ENCODE data around the gene FOSL1.
A peak's percentile ranks its signal among the peaks of the same experiment; 100 is the strongest.
"Not testable (repeated sequence)": the region's sequence is repeated elsewhere in the genome, so short reads cannot be mapped to it uniquely, and the experiment has no call there.

The FOSL1 gene

GRCh38 chr11:65896034-65896999, 3.9 kb downstream of the FOSL1 start:
- Histone ChIP-seq H3K36me3 (peaks cover 0 to 44% (median 4%) of the 10 kb centered on the region in 11 experiments; a peak in 12 of 22 replicates), H3K9me3 (replicated peaks in 1 of 11) (no peaks in the 10 kb centered on the region), H4K20me1 (peaks cover 0 to 61% (median 23%) of the 10 kb centered on the region in 11 experiments; a peak in 18 of 22 replicates), H3K9ac (no peak overlapping the region), H3K27ac (no peak overlapping the region), H3K4me3 (no peak overlapping the region), H3K4me2 (peak overlapping the region in 2 of 11 experiments; percentile 0 to 92; a peak in 5 of 22 replicates), H3K27me3 (peaks cover 0 to 46% (median 41%) of the 10 kb centered on the region in 11 experiments; a peak in 19 of 22 replicates), H3K4me1 (peaks cover 60 to 80% (median 69%) of the 10 kb centered on the region in 10 experiments)
- no peak for TF ChIP-seq Cebpa-rat (IDR thresholded peaks at IDR 0.05)

GRCh38 chr11:65895482-65895981, 4.7 kb downstream of the FOSL1 start:
- H3K9ac ChIP-seq: no peak overlapping the region
- peaks cover 54 to 77% (median 68%) of the 10 kb centered on the region in 10 experiments for H3K4me1 ChIP-seq
- no peak overlapping the region for H3K4me3 ChIP-seq
- no peak overlapping the region for H3K27ac ChIP-seq
- no peak for TF ChIP-seq Cebpa-rat (IDR thresholded peaks at IDR 0.05)
- H3K27me3 ChIP-seq: peaks cover 0 to 39% (median 33%) of the 10 kb centered on the region in 11 experiments; a peak in 19 of 22 replicates
- no peaks in the 10 kb centered on the region for H3K9me3 ChIP-seq (replicated peaks in 1 of 11)
- peaks cover 0 to 44% (median 4%) of the 10 kb centered on the region in 11 experiments; a peak in 12 of 22 replicates for H3K36me3 ChIP-seq
- H4K20me1 ChIP-seq: peaks cover 0 to 69% (median 31%) of the 10 kb centered on the region in 11 experiments; a peak in 18 of 22 replicates
- peak overlapping the region in 5 of 11 experiments; percentile 1 to 97 (median 9); a peak in 5 of 22 replicates for H3K4me2 ChIP-seq

- H3K27ac ChIP-seq: peak overlapping the region; percentile 64 to 89 (median 78)
- peaks cover 0 to 44% (median 4%) of the 10 kb centered on the region in 11 experiments; a peak in 12 of 22 replicates for H3K36me3 ChIP-seq
- no peak for TF ChIP-seq Cebpa-rat (IDR thresholded peaks at IDR 0.05)
- H3K9me3 ChIP-seq (replicated peaks in 1 of 11): no peaks in the 10 kb centered on the region
- peak overlapping the region; percentile 41 to 98 (median 85) for H3K4me3 ChIP-seq
- peaks cover 0 to 69% (median 31%) of the 10 kb centered on the region in 11 experiments; a peak in 18 of 22 replicates for H4K20me1 ChIP-seq
- peaks cover 0 to 24% (median 19%) of the 10 kb centered on the region in 11 experiments; a peak in 19 of 22 replicates for H3K27me3 ChIP-seq
- H3K4me2 ChIP-seq: peak overlapping the region; percentile 92 to 99 (median 95)
- peaks cover 54 to 87% (median 67%) of the 10 kb centered on the region in 10 experiments for H3K4me1 ChIP-seq
- H3K9ac ChIP-seq: peak overlapping the region; percentile 65 to 97 (median 79)
These were observed 6.1 kb downstream of the FOSL1 start for GRCh38 chr11:65894034-65894591.

GRCh38 chr11:65892661-65893317, 7.4 kb downstream of the FOSL1 start:
- peak overlapping the region; percentile 73 to 98 (median 87); a peak in 19 of 20 replicates for H3K4me3 ChIP-seq
- peaks cover 0 to 11% (median 5%) of the 10 kb centered on the region in 11 experiments; a peak in 13 of 22 replicates for H3K27me3 ChIP-seq
- H3K4me1 ChIP-seq: peaks cover 51 to 78% (median 63%) of the 10 kb centered on the region in 10 experiments
- peak overlapping the region; percentile 92 to 99 (median 95) for H3K4me2 ChIP-seq
- H4K20me1 ChIP-seq: peaks cover 0 to 58% (median 31%) of the 10 kb centered on the region in 11 experiments; a peak in 18 of 22 replicates
- no peak for TF ChIP-seq Cebpa-rat (IDR thresholded peaks at IDR 0.05)
- H3K27ac ChIP-seq: peak overlapping the region in 8 of 11 experiments; percentile 84 to 94 (median 92); a peak in 14 of 22 replicates
- peak overlapping the region; percentile 84 to 98 (median 89); a peak in 19 of 22 replicates for H3K9ac ChIP-seq
- peaks cover 0 to 37% (median 4%) of the 10 kb centered on the region in 11 experiments; a peak in 12 of 22 replicates for H3K36me3 ChIP-seq
- H3K9me3 ChIP-seq (replicated peaks in 1 of 11): no peaks in the 10 kb centered on the region

- Histone ChIP-seq H3K4me2 (peak overlapping the region; percentile 92 to 99 (median 95)), H3K4me3 (peak overlapping the region; percentile 73 to 98 (median 87)), H3K27ac (peak overlapping the region; percentile 22 to 94 (median 88); a peak in 21 of 22 replicates), H4K20me1 (peaks cover 0 to 56% (median 31%) of the 10 kb centered on the region in 11 experiments; a peak in 18 of 22 replicates), H3K9ac (peak overlapping the region; percentile 84 to 98 (median 89)), H3K36me3 (peaks cover 0 to 31% (median 4%) of the 10 kb centered on the region in 11 experiments; a peak in 12 of 22 replicates), H3K4me1 (peaks cover 57 to 78% (median 70%) of the 10 kb centered on the region in 10 experiments)
- not testable (repeated sequence) for H3K27me3 ChIP-seq; H3K9me3 ChIP-seq (replicated peaks in 1 of 11)
These were observed 8.0 kb downstream of the FOSL1 start for GRCh38 chr11:65892137-65892540.

GRCh38 chr11:65891219-65892136, 8.7 kb downstream of the FOSL1 start:
- Histone ChIP-seq H3K27me3 (no peaks in the 10 kb centered on the region), H3K9ac (peak overlapping the region; percentile 84 to 98 (median 89)), H3K36me3 (peaks cover 3 to 31% (median 9%) of the 10 kb centered on the region in 11 experiments; a peak in 19 of 22 replicates), H3K4me1 (peaks cover 64 to 80% (median 73%) of the 10 kb centered on the region in 10 experiments), H4K20me1 (peaks cover 0 to 57% (median 30%) of the 10 kb centered on the region in 11 experiments; a peak in 18 of 22 replicates), H3K4me3 (peak overlapping the region; percentile 73 to 98 (median 87)), H3K27ac (peak overlapping the region; percentile 22 to 94 (median 88); a peak in 21 of 22 replicates), H3K4me2 (peak overlapping the region; percentile 92 to 99 (median 95)), H3K9me3 (replicated peaks in 1 of 11) (no peaks in the 10 kb centered on the region)
- no peak for TF ChIP-seq Cebpa-rat (IDR thresholded peaks at IDR 0.05)

Data from BLaER1 treated with 17β-estradiol and CSF1 and Interleukin-3, amounts not matched to agents 10 nM and 100 nM (cell line).